OCI-LY3 (cell line): Measurements from ENCODE around the gene FRMD7.
"Not testable (repeated sequence)": the region's sequence is repeated elsewhere in the genome, so short reads cannot be mapped to it uniquely, and the experiment has no call there.

Experiments
- H2AFZ ChIP-seq: fragments of 200-600, 300-600 bp; shearing (Covaris generic); 2 replicates; pipeline ENCODE4 v1.6.0; 2014; ENCODE audit warnings: antibody characterized with exemption, low read depth, low read length
- H3K27ac ChIP-seq: fragments of 200-600, 300-600 bp; sonication (generic); 2 replicates; pipeline ENCODE4 v1.5.1; 2014; ENCODE audit warnings: mild to moderate bottlenecking, low read length, moderate library complexity, mixed read lengths
- H3K27me3 ChIP-seq: fragments of 200-600, 300-600 bp; sonication (generic); 2 replicates; pipeline ENCODE4 v1.6.1; 2014; ENCODE audit warnings: low read depth, low read length, mixed read lengths
- H3K36me3 ChIP-seq: fragments of 200-600, 300-600 bp; sonication (generic); replicated peaks from 2 replicates; pipeline ENCODE3; 2014; ENCODE audit warnings: low read depth, low read length, mixed read lengths
- H3K4me1 ChIP-seq: fragments of 300-600, 200-600 bp; sonication (generic); 2 replicates; pipeline ENCODE4 v1.6.1; 2014; ENCODE audit warnings: low read length, mixed read lengths
- H3K4me2 ChIP-seq: fragments of 200-600, 300-600 bp; sonication (generic); 2 replicates; pipeline ENCODE4 v1.6.1; 2014; ENCODE audit warnings: low read length, mixed read lengths
- H3K4me3 ChIP-seq: fragments of 300-600, 200-600 bp; sonication (generic); 2 replicates; pipeline ENCODE4 v1.5.1; 2014; ENCODE audit warnings: antibody characterized with exemption, mild to moderate bottlenecking, low read length, moderate library complexity
- H3K79me2 ChIP-seq: fragments of 300-600, 200-600 bp; shearing (Covaris generic); 2 replicates; pipeline ENCODE4 v1.6.1; 2014; ENCODE audit warnings: mild to moderate bottlenecking, low read length, mixed read lengths
- H3K9ac ChIP-seq: fragments of 300-600, 200-600 bp; shearing (Covaris generic); 2 replicates; pipeline ENCODE4 v1.6.0; 2014; ENCODE audit warnings: mild to moderate bottlenecking, low read length, moderate library complexity
- H3K9me3 ChIP-seq: fragments of 200-600, 300-600 bp; shearing (Covaris generic); 2 replicates; pipeline ENCODE4 v1.6.1; 2014; ENCODE audit warnings: low read length, mixed read lengths; ENCODE audit not compliant: insufficient read depth
- H4K20me1 ChIP-seq: fragments of 200-600, 300-600 bp; sonication (generic); 2 replicates; pipeline ENCODE4 v1.6.1; 2016; ENCODE audit warnings: low read length, mixed read lengths; ENCODE audit not compliant: insufficient read depth
- EZH2phosphoT487 ChIP-seq: fragments of 200-600 bp; shearing (Covaris generic); IDR thresholded peaks from 2 replicates; pipeline ENCODE4 v1.6.1; 2018; ENCODE audit warnings: antibody characterized with exemption, mixed run types, low read depth
- TF ChIP-seq, protein P1 (sequence below): fragments of 200-600, 300-600 bp; sonication (generic); IDR thresholded peaks from 2 replicates; pipeline ENCODE4 v1.5.1; 2014; ENCODE audit warnings: antibody characterized with exemption, low read length, low read depth

The FRMD7 gene

DNA sequence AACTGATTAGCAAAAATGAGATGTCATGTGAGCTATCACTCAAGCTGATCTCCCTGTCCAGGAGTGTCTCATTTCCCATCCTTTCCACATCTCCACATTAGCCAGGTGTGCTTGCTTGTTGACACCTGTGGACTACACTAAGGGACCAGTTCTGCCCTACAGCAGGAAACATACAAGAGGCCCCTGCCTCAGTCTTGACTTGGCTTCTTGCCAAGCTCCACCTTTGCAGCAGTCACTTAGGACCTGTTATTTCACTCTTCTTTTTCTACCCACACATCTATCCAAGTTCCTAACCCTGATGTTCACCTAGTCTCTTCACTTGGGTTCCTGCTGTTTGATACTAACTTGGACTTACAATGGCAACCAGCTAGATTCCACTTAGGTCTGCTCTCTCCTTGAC is 13.2 kb downstream of the FRMD7 start:
- no peak overlapping the region for H3K27ac ChIP-seq
- no peak overlapping the region for H3K4me2 ChIP-seq
- no peak for TF ChIP-seq EZH2phosphoT487
- TF ChIP-seq, protein P1, sequence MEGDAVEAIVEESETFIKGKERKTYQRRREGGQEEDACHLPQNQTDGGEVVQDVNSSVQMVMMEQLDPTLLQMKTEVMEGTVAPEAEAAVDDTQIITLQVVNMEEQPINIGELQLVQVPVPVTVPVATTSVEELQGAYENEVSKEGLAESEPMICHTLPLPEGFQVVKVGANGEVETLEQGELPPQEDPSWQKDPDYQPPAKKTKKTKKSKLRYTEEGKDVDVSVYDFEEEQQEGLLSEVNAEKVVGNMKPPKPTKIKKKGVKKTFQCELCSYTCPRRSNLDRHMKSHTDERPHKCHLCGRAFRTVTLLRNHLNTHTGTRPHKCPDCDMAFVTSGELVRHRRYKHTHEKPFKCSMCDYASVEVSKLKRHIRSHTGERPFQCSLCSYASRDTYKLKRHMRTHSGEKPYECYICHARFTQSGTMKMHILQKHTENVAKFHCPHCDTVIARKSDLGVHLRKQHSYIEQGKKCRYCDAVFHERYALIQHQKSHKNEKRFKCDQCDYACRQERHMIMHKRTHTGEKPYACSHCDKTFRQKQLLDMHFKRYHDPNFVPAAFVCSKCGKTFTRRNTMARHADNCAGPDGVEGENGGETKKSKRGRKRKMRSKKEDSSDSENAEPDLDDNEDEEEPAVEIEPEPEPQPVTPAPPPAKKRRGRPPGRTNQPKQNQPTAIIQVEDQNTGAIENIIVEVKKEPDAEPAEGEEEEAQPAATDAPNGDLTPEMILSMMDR = no peak
- H4K20me1 ChIP-seq = no peaks in the 10 kb centered on the region
- no peaks in the 10 kb centered on the region for H3K27me3 ChIP-seq
- no peaks in the 10 kb centered on the region for H3K9me3 ChIP-seq
- no peak overlapping the region for H3K4me3 ChIP-seq
- H2AFZ ChIP-seq = no peak overlapping the region
- no peaks in the 10 kb centered on the region for H3K4me1 ChIP-seq
- H3K79me2 ChIP-seq = no peaks in the 10 kb centered on the region
- no peak overlapping the region for H3K9ac ChIP-seq
- H3K36me3 ChIP-seq = no peaks in the 10 kb centered on the region

DNA sequence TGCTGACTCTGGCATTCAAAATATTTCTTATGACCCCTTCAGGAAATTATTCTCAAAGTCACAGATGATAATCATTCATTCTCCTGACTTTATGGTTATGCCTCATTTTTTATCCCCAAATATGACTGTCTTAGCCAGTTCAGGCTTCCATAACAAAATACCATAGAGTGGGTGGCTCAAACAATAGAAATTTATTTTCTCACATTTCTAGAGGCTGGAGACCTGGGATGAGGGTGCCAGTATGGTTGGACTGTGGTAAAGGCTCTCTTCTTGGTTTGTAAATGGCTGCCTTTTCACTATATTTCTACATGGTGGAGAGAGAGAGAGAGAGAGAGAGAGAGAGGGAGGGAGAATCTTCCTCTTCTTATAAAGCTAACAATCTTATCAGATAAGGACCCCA is 20.5 kb downstream of the FRMD7 start:
- H3K9me3 ChIP-seq = no peaks in the 10 kb centered on the region
- no peak overlapping the region for H3K27ac ChIP-seq
- H3K27me3 ChIP-seq = no peaks in the 10 kb centered on the region
- TF ChIP-seq, protein P1 = no peak
- TF ChIP-seq EZH2phosphoT487 = no peak
- H2AFZ ChIP-seq = no peak overlapping the region
- H4K20me1 ChIP-seq = no peaks in the 10 kb centered on the region
- no peak overlapping the region for H3K9ac ChIP-seq
- H3K36me3 ChIP-seq = no peaks in the 10 kb centered on the region
- no peaks in the 10 kb centered on the region for H3K4me1 ChIP-seq
- H3K79me2 ChIP-seq = no peaks in the 10 kb centered on the region
- no peak overlapping the region for H3K4me3 ChIP-seq
- H3K4me2 ChIP-seq = no peak overlapping the region

DNA sequence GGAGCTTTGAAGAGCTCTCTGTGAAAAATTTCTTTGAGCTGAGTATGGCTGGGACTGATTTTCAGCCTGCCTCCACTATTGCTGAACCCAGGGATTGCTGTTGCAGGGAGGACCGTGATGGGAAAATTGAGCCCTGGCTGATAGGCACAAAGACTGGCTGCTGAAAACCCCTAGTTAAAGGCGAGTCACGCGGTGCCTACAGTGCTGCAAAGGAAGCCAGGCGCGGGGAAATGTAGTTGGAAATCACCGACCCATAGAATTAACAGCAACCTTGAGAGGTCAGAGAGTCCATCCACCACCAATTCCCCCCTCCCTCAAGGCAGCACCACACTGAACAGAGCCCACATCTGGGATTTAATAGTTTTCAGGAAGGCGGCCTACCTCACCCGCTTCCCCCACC is 26.0 kb downstream of the FRMD7 start:
- H3K27me3 ChIP-seq = no peaks in the 10 kb centered on the region
- H4K20me1 ChIP-seq = no peaks in the 10 kb centered on the region
- no peaks in the 10 kb centered on the region for H3K79me2 ChIP-seq
- no peak overlapping the region for H3K4me3 ChIP-seq
- no peak for TF ChIP-seq EZH2phosphoT487
- TF ChIP-seq, protein P1 = no peak
- H3K36me3 ChIP-seq = no peaks in the 10 kb centered on the region
- no peak overlapping the region for H3K27ac ChIP-seq
- no peak overlapping the region for H2AFZ ChIP-seq
- H3K9me3 ChIP-seq = no peaks in the 10 kb centered on the region
- no peak overlapping the region for H3K4me2 ChIP-seq
- no peaks in the 10 kb centered on the region for H3K4me1 ChIP-seq
- no peak overlapping the region for H3K9ac ChIP-seq

DNA sequence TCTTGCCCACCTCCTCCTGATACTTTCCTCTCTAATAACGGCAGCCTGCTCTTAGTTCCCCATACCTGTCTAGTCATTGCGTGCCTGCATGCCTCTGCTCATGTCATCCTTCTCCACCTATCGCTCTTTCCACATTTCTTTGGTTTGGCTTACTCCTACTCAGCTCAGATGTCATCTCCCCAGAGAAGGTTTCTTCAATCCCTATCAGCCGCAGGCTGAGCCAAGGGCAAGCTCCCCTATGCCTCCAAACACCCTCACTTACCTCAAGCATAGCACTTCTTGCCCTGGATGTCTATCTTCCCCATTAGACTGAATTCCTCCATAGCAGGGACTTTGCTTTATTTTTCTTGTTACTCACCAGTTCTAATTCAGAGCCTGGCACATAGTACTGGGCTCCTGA is 26.6 kb downstream of the FRMD7 start:
- Histone ChIP-seq H2AFZ (no peak overlapping the region), H3K27ac (no peak overlapping the region), H3K4me1 (no peaks in the 10 kb centered on the region), H3K9ac (no peak overlapping the region), H3K9me3 (no peaks in the 10 kb centered on the region), H3K36me3 (no peaks in the 10 kb centered on the region), H4K20me1 (no peaks in the 10 kb centered on the region), H3K27me3 (no peaks in the 10 kb centered on the region), H3K4me3 (no peak overlapping the region), H3K79me2 (no peaks in the 10 kb centered on the region), H3K4me2 (no peak overlapping the region)
- TF ChIP-seq EZH2phosphoT487 = no peak
- TF ChIP-seq, protein P1 = no peak

DNA sequence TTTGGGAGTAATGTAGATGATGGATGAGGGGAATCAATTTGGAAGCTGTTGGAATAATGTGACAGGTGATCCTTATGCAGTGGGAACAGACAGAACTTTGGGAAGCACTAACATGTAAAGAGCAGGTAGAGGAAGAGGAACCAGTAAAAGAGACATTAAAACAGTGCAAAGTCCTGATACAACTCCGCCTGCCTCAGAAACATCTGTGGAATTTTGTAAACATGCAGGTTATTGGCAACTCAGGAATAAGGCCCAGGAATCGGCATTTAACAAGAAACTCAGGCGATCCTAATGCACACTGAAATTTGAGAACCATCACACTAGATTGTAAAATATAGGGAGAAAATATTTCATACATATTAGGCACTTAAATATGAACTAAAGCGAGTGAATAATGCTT is 29.1 kb downstream of the FRMD7 start:
- H3K27me3 ChIP-seq, H3K4me3 ChIP-seq, H3K9ac ChIP-seq, H3K9me3 ChIP-seq, H3K4me2 ChIP-seq, H3K4me1 ChIP-seq, H3K27ac ChIP-seq, H3K36me3 ChIP-seq, H2AFZ ChIP-seq, H4K20me1 ChIP-seq, H3K79me2 ChIP-seq: not testable (repeated sequence)
